ENCODE results near the gene SLC25A29.

Gene SLC25A29

DNA sequence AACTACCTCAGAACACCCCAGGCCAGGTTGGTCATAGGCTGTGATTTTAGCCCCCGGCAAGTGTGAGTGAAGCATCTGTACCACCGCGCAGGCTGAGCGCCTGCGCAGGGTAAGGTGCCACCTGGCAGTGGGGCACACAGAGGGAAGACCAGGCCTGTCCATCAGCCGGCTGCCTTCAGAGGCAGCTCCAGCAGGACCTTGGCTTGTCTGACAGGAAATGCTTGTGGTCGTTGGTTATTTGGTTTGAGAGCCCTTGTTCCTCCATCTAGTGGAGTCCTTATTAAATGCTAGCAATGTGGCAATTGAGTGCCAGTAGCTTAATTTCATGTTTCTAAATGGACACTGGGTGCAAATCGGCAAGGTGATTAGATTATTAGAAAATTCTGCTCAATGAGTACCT, 27.5 kb downstream of the SLC25A29 start:
- no peak for DNase-seq

DNA sequence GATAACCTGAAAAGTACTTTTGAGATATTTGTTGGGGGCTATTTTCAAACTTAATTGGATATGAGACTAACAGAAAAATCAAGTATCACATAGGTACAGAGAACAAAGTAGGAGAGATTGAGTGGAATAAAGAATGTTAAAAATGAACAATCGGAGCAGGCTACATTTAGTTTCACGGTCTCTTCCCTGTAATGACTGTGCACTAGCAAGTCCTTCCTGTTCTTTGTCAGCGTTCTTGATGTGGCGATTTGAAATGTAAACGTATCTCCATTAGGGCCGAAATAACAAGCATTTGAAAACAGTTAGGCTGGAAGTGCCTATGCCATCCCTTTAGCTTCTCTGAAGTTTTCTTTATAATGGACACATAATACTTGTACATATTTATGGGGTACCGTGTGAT, 31.0 kb downstream of the SLC25A29 start:
- no peak for DNase-seq

DNA sequence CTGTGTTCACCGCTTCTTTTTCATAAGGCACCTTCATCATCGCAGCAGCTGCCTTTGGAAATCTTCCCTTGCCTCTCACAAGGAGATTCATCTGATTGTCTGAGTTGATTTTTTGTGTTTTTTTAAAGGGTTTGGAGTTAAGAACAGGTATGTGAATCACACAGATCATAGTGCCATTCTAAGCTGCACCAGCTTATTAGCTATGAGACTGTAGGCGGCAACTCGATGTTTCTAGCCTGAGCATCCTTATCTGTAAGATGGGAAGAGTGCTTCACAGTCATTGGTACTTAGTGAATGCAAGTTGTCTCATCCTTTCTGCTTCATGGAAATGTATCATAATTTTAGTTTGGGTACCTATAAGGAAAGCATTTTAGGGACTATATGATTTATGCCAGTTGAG, 32.0 kb downstream of the SLC25A29 start:
- no peak for DNase-seq

DNA sequence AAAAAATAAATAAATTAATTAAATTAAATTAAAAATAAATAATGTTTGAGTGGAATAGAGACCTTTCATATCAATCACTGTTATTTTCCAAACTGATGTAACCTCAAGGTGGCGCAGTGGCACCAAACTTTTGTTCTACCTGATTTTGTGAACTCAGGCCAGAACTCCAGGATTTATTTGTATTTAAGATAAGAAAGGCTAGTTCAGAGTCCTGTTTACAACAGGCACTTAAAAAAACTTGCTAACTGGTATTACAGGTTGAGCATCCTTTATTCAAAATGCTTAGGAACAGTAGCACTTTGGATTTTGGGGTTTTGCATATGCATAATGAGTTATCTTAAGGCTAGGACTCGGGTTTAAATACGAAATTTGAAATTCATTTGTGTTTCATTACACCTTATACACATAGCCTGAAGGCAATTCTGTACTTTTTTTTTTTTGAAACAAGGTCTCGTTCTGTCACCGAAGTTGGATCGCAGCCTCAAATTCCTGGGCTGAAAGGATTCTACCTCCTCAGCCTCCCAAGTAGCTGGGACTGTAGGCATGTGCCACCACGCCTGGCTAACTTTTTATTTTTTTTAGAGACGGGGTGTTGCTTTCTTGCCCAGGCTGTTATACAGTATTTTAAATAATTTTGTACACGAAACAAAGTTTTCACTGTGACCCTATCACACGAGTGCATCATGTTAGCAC, 34.9 kb downstream of the SLC25A29 start:
- no peak for DNase-seq

DNA sequence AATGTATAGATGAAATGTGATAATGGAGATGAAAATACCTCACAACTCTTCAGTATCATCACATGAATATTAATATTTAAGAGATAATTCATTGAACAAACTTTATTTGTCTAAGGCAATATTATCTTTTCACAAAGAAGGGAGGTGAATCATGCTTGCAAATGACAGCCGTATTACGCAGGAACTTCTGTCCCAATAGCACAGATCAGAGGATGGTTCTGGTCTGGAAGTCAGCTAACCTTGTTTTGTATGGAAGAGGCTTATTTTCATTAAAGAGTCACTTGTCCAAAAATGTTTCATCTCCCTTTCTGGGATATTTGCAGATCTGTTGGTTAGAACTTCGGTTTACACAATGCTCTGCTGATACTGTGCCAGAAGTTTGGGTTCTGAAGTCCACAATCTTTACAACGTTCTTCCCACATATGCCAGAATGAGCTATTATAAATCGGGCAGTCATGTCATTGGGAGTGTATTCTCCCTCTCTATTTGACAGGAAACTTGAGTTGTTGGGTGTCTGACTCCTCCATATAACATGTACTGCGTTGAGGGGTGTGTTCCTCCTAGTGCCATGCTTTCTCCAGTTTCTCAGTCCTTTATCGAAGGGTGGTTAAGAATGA, 37.5 kb downstream of the SLC25A29 start:
- no peak for DNase-seq

DNA sequence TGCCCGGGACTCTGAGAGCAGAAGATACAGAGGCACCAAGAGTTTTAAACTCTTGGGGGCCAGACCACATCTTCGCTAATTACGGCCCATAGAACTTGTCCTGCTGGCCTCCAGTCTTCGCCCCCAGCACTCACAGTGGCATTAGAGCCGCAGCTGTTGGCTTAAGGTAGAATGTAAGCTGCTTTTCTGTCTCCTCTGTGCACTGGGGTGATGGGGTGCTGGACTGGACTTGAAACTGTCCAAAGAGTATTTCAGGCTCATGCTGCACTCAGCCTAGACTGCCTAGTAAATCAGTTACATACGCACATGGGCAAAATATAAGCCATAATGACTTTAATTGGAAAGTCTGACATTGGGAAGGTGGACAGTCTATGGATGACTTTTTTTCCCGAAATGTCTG, 38.3 kb downstream of the SLC25A29 start:
- no peak for DNase-seq

DNA sequence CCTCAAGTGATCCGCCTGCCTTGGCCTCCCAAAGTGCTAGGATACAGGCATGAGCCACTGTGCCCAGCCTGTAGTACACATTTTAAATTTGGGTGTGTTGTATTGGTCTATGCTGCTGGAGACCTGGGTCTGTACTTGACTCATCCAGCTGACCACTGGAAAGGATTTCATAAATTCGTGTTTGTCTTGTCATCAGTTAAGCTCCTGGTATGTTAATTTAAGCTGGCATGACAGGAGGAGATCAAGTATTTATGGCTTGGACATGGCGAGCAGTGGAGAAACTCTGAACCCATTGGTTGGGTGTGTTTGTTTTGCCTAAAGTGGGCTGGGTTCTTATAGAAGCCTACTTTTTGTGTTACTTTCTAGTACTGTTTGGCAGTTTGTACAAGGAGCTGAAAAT, 43.1 kb downstream of the SLC25A29 start:
- no peak for DNase-seq

DNA sequence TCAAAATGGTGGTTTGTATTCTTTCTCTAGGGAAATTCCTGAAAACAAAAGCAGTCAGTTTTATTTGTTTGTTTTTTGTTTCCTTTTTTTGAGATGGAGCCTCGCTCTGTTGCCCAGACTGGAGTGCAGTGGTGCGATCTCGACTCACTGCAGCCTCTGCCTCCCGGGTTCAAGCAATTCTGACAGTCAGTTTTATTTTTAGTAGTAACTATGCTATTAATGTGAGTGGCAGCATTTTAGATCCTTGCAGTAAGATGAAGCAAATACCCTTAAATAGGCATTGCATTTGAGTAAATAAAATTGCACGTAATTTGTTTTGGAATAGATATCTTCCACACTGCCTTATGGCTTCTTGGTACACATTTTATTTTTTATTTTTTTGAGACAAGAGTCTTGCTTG, 43.7 kb downstream of the SLC25A29 start:
- no peak for DNase-seq

DNA sequence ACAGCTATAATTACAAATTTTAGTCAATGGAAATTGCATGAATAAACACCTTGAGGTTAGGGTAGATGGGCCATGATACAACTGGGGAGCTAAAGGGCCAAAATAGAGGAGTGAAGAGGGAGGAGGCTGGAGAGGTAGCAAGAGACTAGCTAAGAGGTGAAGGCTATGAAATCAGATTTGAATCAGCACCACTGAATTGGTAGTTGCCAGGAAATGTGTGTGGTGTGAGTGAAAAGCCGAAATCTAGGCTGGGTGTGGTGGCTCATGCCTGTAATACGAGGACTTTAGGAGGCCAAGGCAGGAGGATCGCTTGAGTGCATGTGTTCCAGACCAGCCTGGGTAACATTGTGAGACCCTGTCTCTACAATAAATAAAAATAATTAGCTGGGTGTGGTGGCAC, 44.6 kb downstream of the SLC25A29 start:
- DNase-seq, result no peak

DNA sequence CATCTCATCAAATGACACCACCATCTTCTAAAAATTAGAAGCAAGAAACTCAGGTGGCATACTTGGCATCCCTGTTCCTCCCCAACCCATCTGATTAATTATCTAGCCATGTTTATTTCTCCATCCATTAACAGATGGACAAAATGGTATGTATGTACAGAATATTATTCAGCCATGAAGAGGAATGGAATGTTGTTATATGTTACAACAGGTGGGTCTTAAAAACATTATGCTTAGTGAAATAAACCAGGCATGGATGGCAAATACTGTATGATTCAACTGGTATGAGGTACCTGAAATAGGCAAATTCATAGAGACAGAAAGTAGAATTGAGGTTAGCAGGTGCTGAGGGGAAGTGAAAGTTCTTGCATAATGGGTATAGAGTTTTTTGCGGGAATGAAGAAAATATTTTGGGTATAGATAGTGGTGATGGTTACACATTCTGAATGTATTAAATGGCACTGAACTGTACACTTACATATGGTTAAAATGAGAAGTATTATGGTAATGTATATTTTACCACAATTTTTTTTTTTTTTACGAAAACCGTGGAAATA, 49.8 kb downstream of the SLC25A29 start:
- no peak for DNase-seq

DNA sequence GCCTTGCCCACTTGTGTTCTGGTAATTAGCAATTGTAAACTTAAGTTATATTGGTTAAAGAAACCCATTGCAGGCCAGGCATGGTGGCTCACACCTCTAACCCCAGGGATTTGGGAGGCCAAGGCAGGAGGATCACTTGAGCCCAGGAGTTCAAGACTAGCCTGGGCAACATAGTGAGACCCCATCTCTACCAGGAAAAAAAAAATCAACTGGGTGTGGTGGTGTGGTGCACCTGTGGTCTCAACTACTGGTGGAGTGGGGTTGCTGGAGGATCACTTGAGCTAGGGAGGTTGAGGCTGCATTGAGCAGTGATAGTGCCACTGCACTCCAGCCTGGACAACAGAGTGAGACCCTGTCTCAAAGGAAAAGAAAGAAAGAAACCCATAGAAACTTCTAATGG, 53.6 kb downstream of the SLC25A29 start:
- DNase-seq, result no peak

DNA sequence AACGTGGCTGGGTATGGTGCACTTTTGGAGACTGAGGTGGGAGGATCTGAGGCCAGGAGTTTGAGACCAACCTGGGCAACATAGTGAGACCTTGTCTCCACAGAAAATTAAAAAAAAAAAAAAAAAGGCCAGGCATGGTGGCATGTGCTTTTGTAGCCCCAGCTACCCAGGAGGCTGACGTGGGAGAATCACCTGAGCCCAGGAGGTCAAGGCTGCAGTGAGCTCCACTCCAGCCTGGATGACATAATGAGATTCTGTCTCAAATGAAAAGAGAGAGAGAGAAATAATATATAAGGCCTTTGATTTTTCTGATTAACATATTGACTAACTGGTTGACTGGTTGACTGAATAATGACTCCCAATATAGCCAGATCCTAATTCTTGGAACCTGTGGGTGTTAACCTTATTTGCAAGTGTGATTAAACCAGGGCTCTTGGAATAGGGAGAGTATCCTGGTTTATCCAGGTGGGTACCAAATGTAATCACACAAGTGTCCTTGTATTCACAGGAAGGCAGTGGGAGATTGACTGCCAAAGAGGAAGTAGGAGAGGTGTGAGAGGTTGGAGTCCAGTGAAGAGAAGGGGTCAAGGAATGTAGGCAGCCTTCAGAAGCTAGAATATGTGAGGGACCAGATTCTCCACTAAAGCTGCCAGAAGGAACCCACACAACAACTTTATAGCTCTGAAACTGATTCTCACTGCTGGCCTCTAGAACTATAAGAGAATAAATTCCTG, 55.3 kb downstream of the SLC25A29 start:
- no peak for DNase-seq

DNA sequence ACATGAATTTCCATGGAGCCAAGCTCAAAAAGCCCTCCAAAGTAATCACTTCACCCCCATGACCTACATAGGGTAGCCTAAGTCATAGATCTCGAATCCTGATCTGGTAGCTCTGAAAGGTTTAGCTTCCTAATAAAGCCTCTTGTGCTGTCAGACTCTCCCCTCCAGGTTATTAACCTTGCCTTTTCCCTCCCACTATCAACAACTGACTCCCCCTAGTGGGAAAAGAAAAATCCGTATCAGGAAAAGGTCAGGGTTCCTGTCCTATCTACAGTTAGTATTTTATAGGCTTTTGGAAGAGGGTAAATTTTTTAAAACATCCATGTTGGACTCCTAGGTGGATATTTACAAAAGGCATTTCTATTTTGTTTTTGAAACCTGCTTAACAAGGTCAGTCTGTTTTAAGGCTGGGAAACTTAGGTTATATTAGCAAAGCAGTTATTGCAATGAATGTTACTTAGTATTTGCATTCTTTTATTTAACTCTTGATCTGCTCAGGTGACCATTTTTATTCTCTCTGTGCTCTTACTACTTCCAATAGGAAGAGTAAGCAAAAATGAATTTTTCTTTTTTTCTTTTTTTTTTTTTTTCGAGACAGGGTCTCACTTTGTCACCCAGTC, 59.3 kb downstream of the SLC25A29 start:
- no peak for DNase-seq

DNA sequence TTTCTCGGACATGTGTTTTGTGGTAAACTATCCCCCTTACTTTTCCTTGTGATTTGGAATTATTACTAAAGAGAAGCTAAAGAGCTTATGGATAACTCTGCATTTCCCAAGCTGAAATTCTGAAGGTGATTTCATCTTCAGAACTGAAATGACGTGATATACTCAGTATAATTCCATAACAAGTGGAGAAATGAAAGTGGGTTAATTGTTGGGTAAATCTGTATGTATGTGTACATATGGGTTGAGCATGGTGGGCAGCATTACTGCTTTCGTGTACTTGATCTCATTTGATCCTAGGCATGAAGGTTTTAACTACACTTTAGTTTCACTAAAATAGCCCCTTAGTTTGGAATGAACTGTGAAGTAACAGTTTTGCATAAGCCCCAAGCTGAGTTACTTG, 63.2 kb downstream of the SLC25A29 start:
- no peak for DNase-seq

DNA sequence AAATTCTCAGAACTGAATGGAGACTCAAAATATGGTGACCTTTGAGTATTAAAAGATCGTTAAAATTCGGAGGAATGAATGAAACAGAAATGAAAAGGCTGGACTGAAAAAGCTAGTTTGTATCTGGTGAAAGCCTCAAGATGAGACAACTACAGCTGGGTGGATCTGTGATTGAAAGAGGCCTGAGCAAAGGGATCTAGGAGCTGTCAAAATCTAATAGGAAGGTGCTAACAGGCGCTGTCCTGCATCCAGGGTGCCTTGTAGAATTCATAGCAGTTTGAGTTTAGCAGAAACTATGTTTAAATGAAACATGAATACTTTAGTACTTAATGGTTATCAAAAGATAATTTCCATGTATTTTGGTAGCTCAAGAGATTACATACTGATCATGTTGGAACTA, 65.0 kb downstream of the SLC25A29 start:
- no peak for DNase-seq

All from CD4-positive, alpha-beta T cell treated with Interferon gamma for 1 hour (primary cell).